HL-60 (cell line): ENCODE results near the gene C12orf56.

ENCODE experiments used
- CTCF ChIP-seq: IDR thresholded peaks from one replicate; pipeline ENCODE4 v1.5.1; 2011; ENCODE audit warnings: low read length, control low read depth, inconsistent platforms; ENCODE audit not compliant: insufficient read depth
- GABPA ChIP-seq: IDR thresholded peaks from 2 replicates; pipeline ENCODE4 v1.6.1; 2012; ENCODE audit warnings: low read depth
- POLR2AphosphoS5 ChIP-seq: IDR thresholded peaks from 2 replicates; pipeline ENCODE4 v1.6.1; 2012; ENCODE audit warnings: low read depth
- REST ChIP-seq: IDR thresholded peaks from 2 replicates; pipeline ENCODE4 v1.6.1; 2012; ENCODE audit warnings: low read depth; ENCODE audit not compliant: insufficient replicate concordance

GRCh38 chr12:64387197-64387816 lies 3.3 kb downstream of the C12orf56 start:
- TF ChIP-seq CTCF (no peak), POLR2AphosphoS5 (no peak), REST (no peak), GABPA (no peak)
